Activated B cell treated with CpG ODN at 0.5 μM for 24 hours (primary cell): ENCODE measurements around the gene SH3TC1. TPM values are rescaled to one million over a fixed set of nuclear protein-coding genes. Genes with fewer than 3 reads are reported as not detected.

Source experiments
- ATAC-seq: fragments of 200-7000 bp; cut with Tn5 transposase; one replicate; pipeline ENCODE4 v1.10.0; 2021; ENCODE audit warnings: low read depth, mild to moderate bottlenecking, moderate library complexity
- CTCF ChIA-PET: fragments of 350-600 bp; sonication (Branson Sonifier 250); formaldehyde crosslinking; loops from one replicate; lab custom pipeline; 2021; ENCODE audit warnings: antibody characterized with exemption; lab: Charles Lee
- POLR2A ChIA-PET: fragments of 350-600 bp; sonication (Branson Sonifier 250); formaldehyde crosslinking; loops from one replicate; lab custom pipeline; 2021; ENCODE audit warnings: antibody characterized with exemption; lab: Charles Lee
- DNase-seq: peaks from one replicate; pipeline ENCODE4 v3.0.0; 2022
- H3K27ac Mint-ChIP-seq: one replicate; pipeline ENCODE4 v1.8.0; 2020; ENCODE audit warnings: mixed read lengths
- H3K27me3 Mint-ChIP-seq: one replicate; pipeline ENCODE4 v1.8.0; 2021; ENCODE audit warnings: mixed read lengths
- H3K36me3 Mint-ChIP-seq: one replicate; pipeline ENCODE4 v1.8.0; 2021; ENCODE audit warnings: low read depth, mixed read lengths
- H3K4me1 Mint-ChIP-seq: one replicate; pipeline ENCODE4 v1.8.0; 2021; ENCODE audit warnings: mixed read lengths
- H3K4me3 Mint-ChIP-seq: one replicate; pipeline ENCODE4 v1.8.0; 2020; ENCODE audit warnings: mild to moderate bottlenecking, mixed read lengths
- H3K9me3 Mint-ChIP-seq: one replicate; pipeline ENCODE4 v1.8.0; 2020; ENCODE audit warnings: mixed read lengths
- intact Hi-C: fragments of 100-400 bp; cut with micrococcal nuclease; formaldehyde crosslinking; loops from one replicate; pipeline ENCODE4 v1.15.1; 2024
- total RNA-seq: library from RNA; stranded (reverse); gene quantifications from 2 replicates; pipeline ENCODE4 v1.2.3, GENCODE V29; 2022
- TF ChIP-seq, protein P1 (sequence below): fragments of 200-600 bp; IDR thresholded peaks from one replicate; pipeline ENCODE4 v1.8.0; 2022; ENCODE audit warnings: antibody characterized with exemption, mild to moderate bottlenecking

SH3TC1 gene
- total RNA-seq, 1 donor from 2014 or later: 135 TPM

- Mint-ChIP-seq H3K9me3 (no peaks in the 10 kb centered on the region), H3K4me3 (no peak overlapping the region), H3K4me1 (no peaks in the 10 kb centered on the region), H3K36me3 (no peaks in the 10 kb centered on the region), H3K27ac (no peak overlapping the region), H3K27me3 (no peaks in the 10 kb centered on the region)
- TF ChIP-seq, protein P1, sequence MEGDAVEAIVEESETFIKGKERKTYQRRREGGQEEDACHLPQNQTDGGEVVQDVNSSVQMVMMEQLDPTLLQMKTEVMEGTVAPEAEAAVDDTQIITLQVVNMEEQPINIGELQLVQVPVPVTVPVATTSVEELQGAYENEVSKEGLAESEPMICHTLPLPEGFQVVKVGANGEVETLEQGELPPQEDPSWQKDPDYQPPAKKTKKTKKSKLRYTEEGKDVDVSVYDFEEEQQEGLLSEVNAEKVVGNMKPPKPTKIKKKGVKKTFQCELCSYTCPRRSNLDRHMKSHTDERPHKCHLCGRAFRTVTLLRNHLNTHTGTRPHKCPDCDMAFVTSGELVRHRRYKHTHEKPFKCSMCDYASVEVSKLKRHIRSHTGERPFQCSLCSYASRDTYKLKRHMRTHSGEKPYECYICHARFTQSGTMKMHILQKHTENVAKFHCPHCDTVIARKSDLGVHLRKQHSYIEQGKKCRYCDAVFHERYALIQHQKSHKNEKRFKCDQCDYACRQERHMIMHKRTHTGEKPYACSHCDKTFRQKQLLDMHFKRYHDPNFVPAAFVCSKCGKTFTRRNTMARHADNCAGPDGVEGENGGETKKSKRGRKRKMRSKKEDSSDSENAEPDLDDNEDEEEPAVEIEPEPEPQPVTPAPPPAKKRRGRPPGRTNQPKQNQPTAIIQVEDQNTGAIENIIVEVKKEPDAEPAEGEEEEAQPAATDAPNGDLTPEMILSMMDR: no peak
- ChIA-PET POLR2A (no interaction called here), CTCF (no interaction called here)
- DNase-seq (no peak), ATAC-seq (no peak)
- intact Hi-C loops: no loop called here
Measured at GRCh38 chr4:8252301-8253173, 53.4 kb downstream of the SH3TC1 start.

GRCh38 chr4:8254076-8254475 is 55.0 kb downstream of the SH3TC1 start:
- H3K4me1 Mint-ChIP-seq: no peaks in the 10 kb centered on the region
- CTCF ChIA-PET: no interaction called here
- ATAC-seq: no peak
- no peak for DNase-seq
- H3K27ac Mint-ChIP-seq: no peak overlapping the region
- H3K9me3 Mint-ChIP-seq: no peaks in the 10 kb centered on the region
- TF ChIP-seq, protein P1: no peak
- H3K36me3 Mint-ChIP-seq: no peaks in the 10 kb centered on the region
- H3K27me3 Mint-ChIP-seq: peaks cover 5% of the 10 kb centered on the region
- no peak overlapping the region for H3K4me3 Mint-ChIP-seq
- POLR2A ChIA-PET: no interaction called here
- intact Hi-C loops: no loop called here

- intact Hi-C loops: no loop called here
- POLR2A ChIA-PET: no interaction called here
- Mint-ChIP-seq H3K9me3 (no peaks in the 10 kb centered on the region), H3K4me1 (no peaks in the 10 kb centered on the region), H3K27me3 (peaks cover 13% of the 10 kb centered on the region), H3K27ac (no peak overlapping the region), H3K4me3 (no peak overlapping the region), H3K36me3 (no peaks in the 10 kb centered on the region)
- CTCF ChIA-PET: no interaction called here
- TF ChIP-seq, protein P1: no peak
- ATAC-seq (no peak), DNase-seq (no peak)
Measured at GRCh38 chr4:8255698-8256441, 56.8 kb downstream of the SH3TC1 start.

GRCh38 chr4:8257854-8258253 is 58.8 kb downstream of the SH3TC1 start:
- POLR2A ChIA-PET: no interaction called here
- ATAC-seq: no peak

More at GRCh38 chr4:8257854-8258253, 58.8 kb downstream of the SH3TC1 start:
- no peak for DNase-seq
- TF ChIP-seq, protein P1: no peak
- CTCF ChIA-PET: no interaction called here
- H3K4me1 Mint-ChIP-seq: no peaks in the 10 kb centered on the region
- no peaks in the 10 kb centered on the region for H3K36me3 Mint-ChIP-seq
- H3K27me3 Mint-ChIP-seq: peaks cover 16% of the 10 kb centered on the region
- no peak overlapping the region for H3K27ac Mint-ChIP-seq
- H3K9me3 Mint-ChIP-seq: no peaks in the 10 kb centered on the region
- H3K4me3 Mint-ChIP-seq: no peak overlapping the region
- intact Hi-C loops: no loop called here
